ENCODE data around the gene FGD2. TPM values are rescaled to one million over a fixed set of nuclear protein-coding genes. Genes with fewer than 3 reads are reported as not detected.

Gene FGD2
- total and polyA plus RNA-seq, 2 donors (not counting 1 experiment from before 2014, with no cell fraction given) = 352 to 682 TPM

- H3K4me3 ChIP-seq (ENCODE audit: control extremely low read depth in 1 of 5, extremely low read depth in 1 of 5, insufficient read depth in 1 of 5, low read depth in 2 of 5, low read length in 4 of 5) = peak overlapping the region in 3 of 5 experiments; percentile 19 to 59 (median 35)
- 76% methylated on average over 2 of the region's 4 CpGs for WGBS (ENCODE audit: insufficient coverage)
- H3K27me3 ChIP-seq (replicated peaks in 1 of 4; ENCODE audit: control extremely low read depth in 1 of 4, control insufficient read depth in 3 of 4, insufficient read depth in 4 of 4, low read length in 3 of 4) = no peaks in the 10 kb centered on the region
- DNase-seq = no peak
- H2AFZ ChIP-seq (ENCODE audit: insufficient read depth, low read depth, low read length, poor library complexity, severe bottlenecking) = no peak overlapping the region
- Mint-ChIP-seq H3K4me1 (peaks cover 53% of the 10 kb centered on the region), H3K9me3 (ENCODE audit: insufficient read depth) (no peaks in the 10 kb centered on the region), H3K27ac (peak overlapping the region; percentile 85), H3K27me3 (no peaks in the 10 kb centered on the region), H3K4me3 (peak overlapping the region; percentile 71)
- peaks cover 45 to 54% of the 10 kb centered on the region in 2 donors for H3K4me1 ChIP-seq (ENCODE audit: control insufficient read depth in 2 of 2, insufficient read depth in 2 of 2, low read length in 2 of 2)
- H3K4me2 ChIP-seq (replicated peaks; ENCODE audit: low read depth, low read length, poor library complexity, severe bottlenecking) = peak overlapping the region; percentile 77
- H3K27ac ChIP-seq (ENCODE audit: low read length in 2 of 2) = peak overlapping the region; percentile 91 to 98
- peaks cover 0 to 4% (median 0%) of the 10 kb centered on the region in 3 donors for H3K9me3 ChIP-seq (ENCODE audit: control extremely low read depth in 1 of 3, control insufficient read depth in 2 of 3, insufficient read depth in 1 of 3, low read length in 2 of 3)
- ATAC-seq (ENCODE audit: low read depth) = no peak
- POLR2A ChIA-PET = interaction anchor here (0.6 to 6.1 kb wide), 12 partner anchors 17 to 390 kb away, joined by 3 to 121 read pairs (median 6); partner anchors contain the start of genes C6orf89, FGD2 and PIM1
- no peaks in the 10 kb centered on the region for H3K79me2 ChIP-seq (ENCODE audit: control insufficient read depth, insufficient read depth, low read length)
- intact Hi-C loops (cut with micrococcal nuclease) = loop anchor here (1.0 to 2.0 kb wide), 5 partner anchors 22 to 158 kb away; no protein-coding TSS in a partner anchor
- H3K9ac ChIP-seq (ENCODE audit: low read length) = peak overlapping the region; percentile 51
- CTCF ChIA-PET = interaction anchor here (0.7 to 13.4 kb wide), 31 partner anchors 9 to 383 kb away, joined by 3 to 487 read pairs (median 4); partner anchors contain the start of gene PIM1
- no peaks in the 10 kb centered on the region for H3K36me3 ChIP-seq (replicated peaks in 1 of 2; ENCODE audit: control extremely low read depth in 1 of 2, control insufficient read depth in 1 of 2, extremely low read depth in 1 of 2, insufficient read depth in 2 of 2, low read length in 1 of 2)
- H4K20me1 ChIP-seq (ENCODE audit: control insufficient read depth, insufficient read depth, low read length, poor library complexity, severe bottlenecking) = no peaks in the 10 kb centered on the region
- TF ChIP-seq, protein P1, sequence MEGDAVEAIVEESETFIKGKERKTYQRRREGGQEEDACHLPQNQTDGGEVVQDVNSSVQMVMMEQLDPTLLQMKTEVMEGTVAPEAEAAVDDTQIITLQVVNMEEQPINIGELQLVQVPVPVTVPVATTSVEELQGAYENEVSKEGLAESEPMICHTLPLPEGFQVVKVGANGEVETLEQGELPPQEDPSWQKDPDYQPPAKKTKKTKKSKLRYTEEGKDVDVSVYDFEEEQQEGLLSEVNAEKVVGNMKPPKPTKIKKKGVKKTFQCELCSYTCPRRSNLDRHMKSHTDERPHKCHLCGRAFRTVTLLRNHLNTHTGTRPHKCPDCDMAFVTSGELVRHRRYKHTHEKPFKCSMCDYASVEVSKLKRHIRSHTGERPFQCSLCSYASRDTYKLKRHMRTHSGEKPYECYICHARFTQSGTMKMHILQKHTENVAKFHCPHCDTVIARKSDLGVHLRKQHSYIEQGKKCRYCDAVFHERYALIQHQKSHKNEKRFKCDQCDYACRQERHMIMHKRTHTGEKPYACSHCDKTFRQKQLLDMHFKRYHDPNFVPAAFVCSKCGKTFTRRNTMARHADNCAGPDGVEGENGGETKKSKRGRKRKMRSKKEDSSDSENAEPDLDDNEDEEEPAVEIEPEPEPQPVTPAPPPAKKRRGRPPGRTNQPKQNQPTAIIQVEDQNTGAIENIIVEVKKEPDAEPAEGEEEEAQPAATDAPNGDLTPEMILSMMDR (IDR thresholded peaks at IDR 0.05) = no peak
- TF ChIP-seq EZH2 (IDR thresholded peaks at IDR 0.05; ENCODE audit: borderline replicate concordance, insufficient read depth, low read depth, low read length, poor library complexity, severe bottlenecking) = no peak
Observed at GRCh38 chr6:37050854-37051137, 45.3 kb downstream of the FGD2 start.
